HepG2 (cell line): ENCODE measurements around the gene TRPC3. TPM values are rescaled to one million over a fixed set of nuclear protein-coding genes. Genes with fewer than 3 reads are reported as not detected.

Experiments used
- AGO2 ChIP-seq: fragments of 200-400 bp; formaldehyde crosslinking; optimal IDR thresholded peaks from 2 replicates; pipeline ENCODE3; 2017; ENCODE audit warnings: mild to moderate bottlenecking, low read depth, low read length, moderate library complexity
- ARNTL ChIP-seq: sonication (generic); formaldehyde crosslinking; IDR thresholded peaks from 2 replicates; pipeline ENCODE4 v1.4.0; 2020; ENCODE audit warnings: mild to moderate bottlenecking, missing genetic modification reagents
- CHD2 ChIP-seq: IDR thresholded peaks from 2 replicates; pipeline ENCODE4 v1.6.1; 2011; ENCODE audit warnings: low read depth, low read length, improper control_type of control experiment
- ELF3 ChIP-seq: IDR thresholded peaks from 2 replicates; pipeline ENCODE4 v1.6.1; 2016; ENCODE audit warnings: missing genetic modification reagents, missing compliant biosample characterization
- HNF1A ChIP-seq, 2 experiments: sonication (generic) in 1 of 2; formaldehyde crosslinking in 1 of 2; IDR thresholded peaks; 2 replicates each; pipeline versions ENCODE4 v1.4.0 to v1.6.1; 2016 to 2020; ENCODE audit warnings: borderline replicate concordance in 1 of 2, low read depth in 1 of 2, mild to moderate bottlenecking in 1 of 2, missing genetic modification reagents in 1 of 2
- HNF4A ChIP-seq: sonication (generic); formaldehyde crosslinking; IDR thresholded peaks from 2 replicates; pipeline ENCODE4 v1.4.0; 2020; ENCODE audit warnings: missing genetic modification reagents
- IRX3 ChIP-seq: sonication (generic); formaldehyde crosslinking; IDR thresholded peaks from 2 replicates; pipeline ENCODE4 v1.8.1; 2023; ENCODE audit warnings: mild to moderate bottlenecking, low read depth, missing genetic modification reagents, borderline replicate concordance
- MEIS1 ChIP-seq: sonication (generic); formaldehyde crosslinking; IDR thresholded peaks from 2 replicates; pipeline ENCODE4 v1.9.0; 2021; ENCODE audit warnings: mild to moderate bottlenecking, missing genetic modification reagents, moderate library complexity, borderline replicate concordance
- MIER3 ChIP-seq: IDR thresholded peaks from 2 replicates; pipeline ENCODE4 v1.6.1; 2016; ENCODE audit warnings: missing compliant biosample characterization, borderline replicate concordance
- MTA1 ChIP-seq: sonication (generic); formaldehyde crosslinking; IDR thresholded peaks from 2 replicates; pipeline ENCODE4 v1.4.0; 2020; ENCODE audit warnings: missing genetic modification reagents, mild to moderate bottlenecking, borderline replicate concordance
- RBAK ChIP-seq: sonication (generic); formaldehyde crosslinking; IDR thresholded peaks from 2 replicates; pipeline ENCODE4 v1.5.1; 2020; ENCODE audit warnings: mild to moderate bottlenecking, missing genetic modification reagents
- SRSF4 ChIP-seq: fragments of 200-400 bp; formaldehyde crosslinking; IDR thresholded peaks from one replicate; pipeline ENCODE4 v1.6.1; 2018; ENCODE audit warnings: mild to moderate bottlenecking, low read depth, low read length, moderate library complexity; ENCODE audit not compliant: poor library complexity, severe bottlenecking
- ZNF33A ChIP-seq: sonication (generic); formaldehyde crosslinking; IDR thresholded peaks from 2 replicates; pipeline ENCODE4 v1.5.1; 2020; ENCODE audit warnings: missing genetic modification reagents, mild to moderate bottlenecking, moderate library complexity, borderline replicate concordance
- ZNF432 ChIP-seq: sonication (generic); formaldehyde crosslinking; IDR thresholded peaks from 2 replicates; pipeline ENCODE4 v1.5.0; 2020; ENCODE audit warnings: missing genetic modification reagents, mild to moderate bottlenecking, borderline replicate concordance
- ZNF549 ChIP-seq: sonication (generic); formaldehyde crosslinking; IDR thresholded peaks from 2 replicates; pipeline ENCODE4 v1.5.0; 2020; ENCODE audit warnings: missing genetic modification reagents
- ZNF614 ChIP-seq: IDR thresholded peaks from 2 replicates; pipeline ENCODE4 v1.6.1; 2018; ENCODE audit warnings: missing biosample characterization, missing genetic modification reagents, inconsistent platforms, borderline replicate concordance
- ZNF879 ChIP-seq: sonication (generic); formaldehyde crosslinking; IDR thresholded peaks from 2 replicates; pipeline ENCODE4 v1.8.1; 2023; ENCODE audit warnings: missing genetic modification reagents
- polyA plus RNA-seq, 8 experiments: library from polyadenylated mRNA; depleted of rRNA in 3 of 8; stranded (reverse) in 7 of 8; unstranded in 1 of 8; fragments of >200 nt; fragmentation: Illumina TruSeq in 4 of 8; extraction: Trizol in 4 of 8; gene quantifications; 2 replicates each; pipeline versions ENCODE4 v1.2.1 to v1.2.3, GENCODE V29; 2011 to 2016; ENCODE audit warnings: low read depth in 4 of 8, missing spikeins in 1 of 8, mixed read lengths in 1 of 8; ENCODE audit not compliant: insufficient read depth in 1 of 8
- total RNA-seq, 5 experiments: library from RNA; depleted of rRNA; stranded (reverse); fragments of >200 nt; fragmentation: Illumina TruSeq; extraction: Trizol; gene quantifications; 2 replicates each; pipeline ENCODE4 v1.2.3, GENCODE V29; 2016; ENCODE audit warnings: low read depth in 1 of 5
- TF ChIP-seq, protein P1 (sequence below): sonication (generic); formaldehyde crosslinking; IDR thresholded peaks from 2 replicates; pipeline ENCODE4 v1.5.0; 2020; ENCODE audit warnings: mild to moderate bottlenecking, missing genetic modification reagents

Gene TRPC3
- total and polyA plus RNA-seq, 2 of the 13 experiments (the other 11 are each of a cell fraction or from before 2014, with no cell fraction given): not detected

GRCh38 chr4:121869841-121870822, 81.7 kb downstream of the TRPC3 start, which contains the start of gene BBS7 (continued):
- TF ChIP-seq ZNF33A (CRISPR knock-in tag) (no peak), SRSF4 (no peak), ZNF432 (CRISPR knock-in tag) (no peak), HNF4A (CRISPR knock-in tag) (no peak), IRX3 (CRISPR knock-in tag) (no peak), ARNTL (no peak), ZNF549 (CRISPR knock-in tag) (no peak), ZNF879 (CRISPR knock-in tag) (no peak), ELF3 (CRISPR knock-in tag) (no peak), MEIS1 (no peak; the same call in none of the 2 replicates), ZNF614 (CRISPR knock-in tag) (no peak), HNF1A (IDR thresholded peaks at IDR 0.05; ENCODE audit: low read depth) (no peak), HNF1A (CRISPR knock-in tag; IDR thresholded peaks at IDR 0.05; ENCODE audit: borderline replicate concordance) (no peak), RBAK (CRISPR knock-in tag) (no peak), CHD2 (no peak), AGO2 (no peak), MIER3 (CRISPR knock-in tag) (no peak; the same call in 1 of the 2 replicates), MTA1 (CRISPR knock-in tag) (0 out of 2 replicates have a peak, but pooled peaks have one; percentile 27)
- TF ChIP-seq, protein P1, sequence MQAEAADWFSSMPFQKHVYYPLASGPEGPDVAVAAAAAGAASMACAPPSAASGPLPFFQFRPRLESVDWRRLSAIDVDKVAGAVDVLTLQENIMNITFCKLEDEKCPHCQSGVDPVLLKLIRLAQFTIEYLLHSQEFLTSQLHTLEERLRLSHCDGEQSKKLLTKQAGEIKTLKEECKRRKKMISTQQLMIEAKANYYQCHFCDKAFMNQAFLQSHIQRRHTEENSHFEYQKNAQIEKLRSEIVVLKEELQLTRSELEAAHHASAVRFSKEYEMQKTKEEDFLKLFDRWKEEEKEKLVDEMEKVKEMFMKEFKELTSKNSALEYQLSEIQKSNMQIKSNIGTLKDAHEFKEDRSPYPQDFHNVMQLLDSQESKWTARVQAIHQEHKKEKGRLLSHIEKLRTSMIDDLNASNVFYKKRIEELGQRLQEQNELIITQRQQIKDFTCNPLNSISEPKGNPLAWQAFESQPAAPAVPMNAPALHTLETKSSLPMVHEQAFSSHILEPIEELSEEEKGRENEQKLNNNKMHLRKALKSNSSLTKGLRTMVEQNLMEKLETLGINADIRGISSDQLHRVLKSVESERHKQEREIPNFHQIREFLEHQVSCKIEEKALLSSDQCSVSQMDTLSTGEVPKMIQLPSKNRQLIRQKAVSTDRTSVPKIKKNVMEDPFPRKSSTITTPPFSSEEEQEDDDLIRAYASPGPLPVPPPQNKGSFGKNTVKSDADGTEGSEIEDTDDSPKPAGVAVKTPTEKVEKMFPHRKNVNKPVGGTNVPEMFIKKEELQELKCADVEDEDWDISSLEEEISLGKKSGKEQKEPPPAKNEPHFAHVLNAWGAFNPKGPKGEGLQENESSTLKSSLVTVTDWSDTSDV (CRISPR knock-in tag): no peak
